GM13977 (cell line): ENCODE results near the gene LSAMP.

Experiments
- DNase-seq: peaks from one replicate; pipeline ENCODE4 v3.0.0; 2012; ENCODE audit warnings: low spot score
- CTCF ChIP-seq: IDR thresholded peaks from 2 replicates; pipeline ENCODE4 v1.5.1; 2012; ENCODE audit warnings: mild to moderate bottlenecking, control low read depth; ENCODE audit not compliant: insufficient read depth; ENCODE audit errors: extremely low read depth, missing control alignments
- in situ Hi-C: fragments of 300-500 bp; cut with MboI; formaldehyde crosslinking; loops from one replicate; pipeline ENCODE4 v1.12.0; 2022; ENCODE audit warnings: low sequenced_read_pairs, low pct_unique_long_range_greater_than_20kb, mixed read lengths, inconsistent platforms; ENCODE audit not compliant: unreplicated experiment

LSAMP gene

GRCh38 chr3:115903843-115904242 is 541.4 kb downstream of the LSAMP start:
- TF ChIP-seq CTCF, result no peak
- DNase-seq, result no peak
- in situ Hi-C loops, result no loop called here

DNA sequence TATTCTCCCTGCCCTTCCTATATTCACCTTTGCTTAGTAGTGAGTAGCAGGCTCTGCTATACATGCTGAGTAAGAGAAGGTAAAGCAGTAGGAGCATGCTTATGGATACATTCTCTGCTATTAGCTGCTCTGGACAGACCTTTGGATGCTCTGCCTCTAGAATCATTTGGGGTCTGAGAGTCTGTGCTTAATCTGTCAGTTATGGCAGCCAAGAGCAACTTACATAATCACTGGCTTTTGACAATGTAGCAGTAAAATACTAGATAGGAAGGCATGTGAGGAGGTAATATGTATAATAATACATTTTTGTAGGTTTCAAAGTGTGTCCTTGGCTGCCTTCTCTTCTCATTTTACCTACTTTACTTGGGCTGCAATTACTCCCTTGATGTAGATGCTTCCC is 544.3 kb downstream of the LSAMP start:
- TF ChIP-seq CTCF, result no peak
- in situ Hi-C loops, result no loop called here
- DNase-seq, result no peak

GRCh38 chr3:115899535-115899934 is 545.8 kb downstream of the LSAMP start:
- no peak for TF ChIP-seq CTCF
- DNase-seq, result no peak
- in situ Hi-C loops, result no loop called here

DNA sequence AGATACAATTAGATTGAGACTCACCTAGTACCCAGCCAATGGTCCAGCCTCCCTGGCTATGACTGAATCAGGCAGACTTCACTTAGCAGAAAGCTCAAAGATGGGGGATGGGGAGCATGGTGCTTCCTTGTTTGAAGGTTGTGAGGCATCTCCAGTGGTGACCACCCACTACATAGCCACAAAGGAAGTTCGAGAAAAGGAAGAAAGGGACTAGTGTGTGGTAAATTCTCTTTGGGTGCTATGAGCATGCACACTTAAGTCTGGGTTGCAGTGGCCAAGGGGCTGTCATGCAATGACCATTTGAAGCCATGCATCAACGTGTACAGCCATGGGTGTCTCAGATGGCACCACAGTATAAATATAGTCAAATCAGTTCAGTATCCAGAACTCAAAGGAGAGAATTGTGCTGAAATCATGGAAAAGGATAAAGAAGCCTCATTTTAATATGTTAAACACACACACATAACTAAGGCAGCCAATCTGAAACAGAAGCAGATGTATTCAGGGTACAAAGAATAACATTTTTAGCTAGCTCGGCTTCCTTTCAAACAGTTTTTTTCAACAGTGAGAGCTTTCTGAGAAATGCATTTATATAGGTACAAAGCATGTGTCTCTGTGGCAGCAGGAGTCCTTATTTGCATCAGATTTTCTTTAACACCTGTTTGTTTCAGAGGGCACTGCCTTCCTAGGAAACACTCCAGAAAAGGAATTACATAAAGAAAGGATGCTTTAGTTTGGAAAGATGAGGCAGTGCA is 546.5 kb downstream of the LSAMP start:
- no peak for TF ChIP-seq CTCF
- in situ Hi-C loops, result no loop called here
- no peak for DNase-seq

DNA sequence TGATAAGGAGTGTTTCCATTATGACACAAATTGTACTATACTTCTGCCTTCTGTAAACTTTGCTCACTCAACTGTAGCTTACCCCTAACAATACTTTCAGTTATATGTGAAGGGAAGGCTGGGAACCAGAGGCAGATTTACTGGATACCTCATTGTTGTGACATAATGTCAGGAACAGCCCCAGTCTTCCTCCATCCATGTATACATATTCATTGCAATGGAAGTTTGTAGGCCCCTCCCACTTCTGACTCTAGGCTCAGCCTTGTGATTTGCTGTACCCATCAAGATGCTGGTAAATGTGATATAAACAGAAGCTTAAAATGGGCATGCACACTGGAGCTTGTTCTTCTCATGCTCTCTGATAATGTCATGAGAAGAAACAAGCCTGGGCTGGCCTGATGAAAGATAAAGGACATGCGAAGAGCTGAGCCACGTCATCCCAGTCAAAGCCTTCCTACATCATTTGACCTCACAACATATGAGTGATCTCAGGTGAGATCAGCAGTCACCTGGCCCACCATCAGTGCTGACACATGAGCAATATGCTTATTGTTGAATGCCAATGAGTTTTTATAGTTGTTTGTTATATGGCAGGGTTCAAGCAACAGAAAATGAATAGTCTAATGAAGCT is 554.2 kb downstream of the LSAMP start:
- no peak for TF ChIP-seq CTCF
- in situ Hi-C loops, result no loop called here
- no peak for DNase-seq

- TF ChIP-seq CTCF, result no peak
- in situ Hi-C loops, result no loop called here
- DNase-seq, result no peak
Measured at GRCh38 chr3:115890579-115890978, 554.7 kb downstream of the LSAMP start.
